Erythroblast (primary cell): ENCODE measurements around the gene KLHDC8A.

Experiments
- GATA1 ChIP-seq: IDR thresholded peaks from 2 replicates; pipeline ENCODE4 v1.6.1; 2011; ENCODE audit warnings: low read depth, mild to moderate bottlenecking, control low read depth, low read length, moderate library complexity
- POLR2A ChIP-seq: IDR thresholded peaks from 2 replicates; pipeline ENCODE4 v1.6.1; 2011; ENCODE audit warnings: mild to moderate bottlenecking, low read length

DNA sequence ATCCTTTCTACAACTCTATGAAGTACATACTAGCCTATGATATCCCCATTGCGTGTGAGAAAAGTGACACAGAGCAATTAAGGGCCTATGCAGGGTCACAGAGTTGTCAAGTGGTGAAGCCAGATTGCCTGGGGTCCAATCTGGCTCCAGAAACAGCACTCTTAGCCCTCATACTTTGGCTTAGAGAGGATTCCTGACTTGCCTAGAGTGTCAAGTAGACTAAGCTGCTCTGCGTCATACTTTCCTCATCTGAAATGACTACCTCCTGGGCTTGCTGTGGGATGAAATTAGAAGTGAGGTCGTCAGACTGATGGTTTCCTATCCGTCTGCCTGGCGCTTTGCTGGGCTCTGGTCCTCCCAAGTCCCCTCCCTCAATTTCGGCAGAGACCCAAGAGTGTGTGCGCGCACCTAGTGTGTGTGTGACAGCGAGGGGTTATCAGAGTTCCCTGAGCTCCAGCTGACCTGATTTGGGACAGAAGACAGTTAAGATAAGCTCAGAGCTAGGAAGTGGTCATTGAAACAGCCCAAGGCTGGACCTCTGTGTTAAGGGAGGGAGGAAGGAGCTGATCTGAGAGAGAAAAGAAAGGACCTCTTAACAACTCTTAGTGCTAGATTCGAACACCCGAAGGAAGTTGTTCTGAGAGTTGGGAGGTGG is 29.8 kb downstream of the KLHDC8A start:
- TF ChIP-seq POLR2A = no peak
- TF ChIP-seq GATA1 = no peak
